Activated CD8-positive, alpha-beta memory T cell treated with anti-CD3 and anti-CD28 coated beads, Interleukin-2, amount 50 U/mL, for 1 hour (primary cell): ENCODE measurements around the gene CTAGE9.
"Not testable (repeated sequence)": the region's sequence is repeated elsewhere in the genome, so short reads cannot be mapped to it uniquely, and the experiment has no call there.

Source experiments
- DNase-seq: peaks from one replicate; pipeline ENCODE4 v3.0.0-alpha.2; 2020; ENCODE audit errors: extremely low read depth

Gene CTAGE9

GRCh38 chr6:131710917-131711316, at the start of gene CTAGE9:
Gene CTAGE9 (minus strand): TSS chr6:131711017. CDS start chr6:131711017, 0 bp downstream.
- not testable (repeated sequence) for DNase-seq

DNA sequence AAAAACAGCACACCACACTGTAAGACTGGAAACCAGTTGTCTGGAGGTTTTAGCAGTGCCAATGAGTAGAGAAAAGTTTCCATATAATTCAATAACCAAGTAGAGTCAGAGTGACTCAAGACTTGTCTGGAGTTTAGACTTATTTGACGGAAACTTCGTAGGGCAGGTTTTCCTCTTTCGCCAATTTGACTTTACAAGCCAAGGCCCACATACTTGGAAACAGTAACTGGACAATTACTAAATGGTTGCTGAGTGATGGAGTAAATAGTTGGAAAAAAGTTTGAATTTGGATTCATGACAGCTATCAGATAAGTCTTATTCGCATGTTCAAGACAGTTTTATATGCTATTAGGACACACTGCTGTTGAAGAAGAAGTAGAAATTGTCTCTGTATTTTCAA, 48.1 kb upstream of the CTAGE9 start:
- DNase-seq = no peak

GRCh38 chr6:131756039-131756438, 45.2 kb upstream of the CTAGE9 start:
- no peak for DNase-seq

DNA sequence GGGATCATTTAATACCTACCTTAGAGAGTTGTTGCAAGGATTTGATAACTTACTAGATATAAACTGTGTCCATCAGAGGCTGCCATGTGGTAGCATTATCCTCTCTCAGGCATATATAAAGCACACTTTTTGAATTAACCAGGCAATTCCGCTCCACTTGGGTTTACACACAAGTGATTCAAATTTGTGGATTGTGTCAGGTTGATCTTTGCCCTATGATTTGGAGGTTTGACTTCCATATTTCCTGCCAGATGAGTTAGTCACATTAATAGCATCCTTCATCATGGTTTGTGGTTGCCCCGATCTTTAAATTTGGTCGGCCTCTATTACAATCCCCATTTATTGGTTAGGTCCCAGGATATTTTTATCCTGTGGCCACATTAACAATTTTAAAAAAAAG, 44.8 kb upstream of the CTAGE9 start:
- DNase-seq = no peak

GRCh38 chr6:131754715-131755567, 44.1 kb upstream of the CTAGE9 start:
- no peak for DNase-seq

GRCh38 chr6:131754088-131754487, 43.3 kb upstream of the CTAGE9 start:
- DNase-seq = no peak

- not testable (repeated sequence) for DNase-seq
Measured at GRCh38 chr6:131751012-131751715, 40.3 kb upstream of the CTAGE9 start.

- no peak for DNase-seq
Measured at GRCh38 chr6:131749023-131749422, 38.2 kb upstream of the CTAGE9 start.

GRCh38 chr6:131747821-131748353, 37.1 kb upstream of the CTAGE9 start:
- DNase-seq = no peak

- DNase-seq = no peak
Measured at GRCh38 chr6:131745476-131745875, 34.7 kb upstream of the CTAGE9 start.

GRCh38 chr6:131744432-131745287, 33.8 kb upstream of the CTAGE9 start:
- DNase-seq = no peak

DNA sequence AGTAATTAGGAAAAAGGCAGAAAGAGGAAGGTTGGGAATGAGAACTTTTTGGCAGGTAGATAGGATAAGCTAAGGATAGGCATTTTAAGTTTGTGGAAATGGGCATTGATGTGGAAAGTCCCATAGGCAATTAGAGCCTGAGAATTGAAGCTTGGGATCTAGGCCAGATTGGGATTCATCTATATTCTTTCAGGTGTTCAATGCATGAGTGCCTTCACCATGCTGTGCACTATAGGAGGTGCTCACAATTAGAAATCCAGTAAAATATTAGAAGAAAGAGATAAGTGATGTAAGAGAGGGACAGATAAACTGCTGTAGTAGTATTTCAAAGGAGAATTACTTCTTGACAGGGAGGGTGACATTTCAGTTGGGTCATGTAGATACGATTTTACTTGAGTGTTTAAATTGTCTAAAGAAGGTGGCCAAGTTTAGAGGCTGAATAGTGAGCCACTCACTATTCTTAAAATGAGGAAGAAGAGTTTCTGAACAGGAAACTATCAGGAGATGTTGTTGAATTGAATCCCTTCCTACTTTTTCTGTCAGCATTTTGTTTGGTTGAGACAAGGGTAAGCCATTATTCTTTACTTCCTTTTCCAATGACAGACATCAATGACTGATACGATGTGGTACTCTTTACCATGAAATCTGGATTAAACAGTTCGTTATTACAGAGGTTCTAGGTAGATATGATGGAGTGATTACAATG, 31.0 kb upstream of the CTAGE9 start:
- no peak for DNase-seq

- DNase-seq = no peak
Measured at GRCh38 chr6:131740161-131740560, 29.3 kb upstream of the CTAGE9 start.

DNA sequence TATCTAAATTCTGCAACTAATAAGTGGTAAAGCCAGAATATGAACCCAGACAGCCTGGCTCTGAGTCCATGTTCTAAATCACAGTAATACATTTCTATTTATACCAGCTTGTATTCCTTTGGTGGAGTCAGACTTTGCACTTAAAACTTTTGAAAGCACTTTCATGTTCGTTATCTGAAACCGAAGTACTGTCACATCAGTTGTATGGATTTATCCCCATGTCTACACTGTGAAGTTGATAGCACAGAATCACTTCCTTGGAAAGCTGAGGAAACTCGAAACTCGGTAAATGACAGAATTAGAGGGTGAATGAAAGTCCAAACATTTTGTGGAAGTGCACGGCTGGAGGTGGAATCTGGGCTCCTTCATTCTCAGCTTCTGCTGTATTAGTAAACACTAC, 28.3 kb upstream of the CTAGE9 start:
- no peak for DNase-seq

DNA sequence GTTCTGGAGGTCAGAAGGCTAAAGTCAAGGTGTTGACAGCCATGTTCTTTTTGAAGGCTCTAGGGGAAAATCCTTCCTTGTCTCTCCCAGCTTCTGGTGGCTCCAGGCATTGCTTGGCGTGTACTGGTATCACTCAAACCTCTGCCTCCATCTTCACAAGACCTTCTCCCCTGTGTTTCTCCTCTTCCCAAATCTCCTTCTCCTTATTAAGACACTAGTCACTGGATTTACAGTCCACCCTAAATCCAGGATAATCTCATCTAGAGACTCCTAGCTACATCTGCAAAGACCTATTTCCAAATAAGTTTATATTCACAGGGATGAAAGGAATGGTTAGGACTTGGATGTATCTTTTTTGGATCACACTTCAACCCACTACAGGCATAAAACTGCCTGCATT, 26.0 kb upstream of the CTAGE9 start:
- DNase-seq = no peak

DNA sequence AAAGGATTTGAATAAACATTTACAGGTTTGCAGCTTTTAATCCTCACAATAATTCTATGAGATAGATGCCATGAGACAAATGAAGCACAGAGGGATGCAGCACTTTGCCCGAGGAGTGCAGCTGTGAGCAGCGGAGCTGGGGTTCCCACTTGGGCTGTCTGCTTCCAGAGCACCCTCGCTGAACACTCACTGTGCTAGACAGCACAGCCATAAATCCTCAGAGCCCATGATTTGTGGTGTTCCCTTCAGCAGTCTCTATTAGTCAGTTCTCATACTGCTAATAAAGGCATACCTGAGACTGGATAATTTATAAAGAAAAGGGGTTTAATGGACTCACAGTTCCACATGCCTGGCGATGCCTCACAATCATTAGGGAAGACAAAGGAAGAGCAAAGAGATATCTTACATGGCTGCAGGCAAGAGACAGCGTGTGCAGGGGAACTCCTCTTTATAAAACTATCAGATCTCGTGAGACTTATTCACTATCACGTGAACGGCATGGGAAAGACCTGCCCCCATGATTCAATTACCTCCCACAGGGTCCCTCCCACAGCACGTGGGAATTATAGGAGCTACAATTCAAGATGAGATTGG, 25.3 kb upstream of the CTAGE9 start:
- no peak for DNase-seq

- no peak for DNase-seq
Measured at GRCh38 chr6:131733376-131734016, 22.7 kb upstream of the CTAGE9 start.

GRCh38 chr6:131731224-131731623, 20.4 kb upstream of the CTAGE9 start:
- no peak for DNase-seq

- DNase-seq = no peak
Measured at GRCh38 chr6:131730264-131730663, 19.4 kb upstream of the CTAGE9 start.

- DNase-seq = no peak
Measured at GRCh38 chr6:131729550-131729949, 18.7 kb upstream of the CTAGE9 start.
